Keratinocyte (primary cell): Measurements from ENCODE around the gene LYRM2. TPM values are rescaled to one million over a fixed set of nuclear protein-coding genes. Genes with fewer than 3 reads are reported as not detected.

ENCODE experiments used
- DNase-seq: peaks from one replicate; pipeline ENCODE4 v3.0.0-alpha.2; 2011; ENCODE audit warnings: low read depth, missing footprints, low spot score
- FAIRE-seq: peaks from 2 replicates; lab custom pipeline; 2011; peaks lifted over from hg19 to GRCh38; lab: Jason Lieb, UNC
- H2AFZ ChIP-seq: 2 replicates; pipeline ENCODE4 v1.6.0; 2012; ENCODE audit warnings: low read length, control low read depth, inconsistent platforms; ENCODE audit not compliant: control insufficient read depth
- H3K27ac ChIP-seq: 2 replicates; pipeline ENCODE4 v1.5.1; 2011; ENCODE audit warnings: low read length; ENCODE audit not compliant: control insufficient read depth, insufficient read depth
- H3K27me3 ChIP-seq: 3 replicates; pipeline ENCODE4 v1.6.0; 2011; ENCODE audit warnings: low read length; ENCODE audit not compliant: control insufficient read depth, insufficient read depth; ENCODE audit errors: extremely low read depth
- H3K36me3 ChIP-seq, 2 experiments: 2 replicates in 1 of 2; 3 replicates in 1 of 2; pipeline ENCODE4 v1.5.1; 2011; ENCODE audit warnings: low read length in 2 of 2, mild to moderate bottlenecking in 1 of 2; ENCODE audit not compliant: control insufficient read depth in 2 of 2, insufficient read depth in 2 of 2; ENCODE audit errors: extremely low read depth in 1 of 2
- H3K4me1 ChIP-seq: 3 replicates; pipeline ENCODE4 v1.5.1; 2011; ENCODE audit warnings: low read length; ENCODE audit not compliant: control insufficient read depth, insufficient read depth; ENCODE audit errors: extremely low read depth
- H3K4me2 ChIP-seq: 3 replicates; pipeline ENCODE4 v1.6.0; 2011; ENCODE audit warnings: low read depth, low read length; ENCODE audit not compliant: control insufficient read depth, insufficient read depth; ENCODE audit errors: extremely low read depth
- H3K4me3 ChIP-seq, 3 experiments: fragments of 200-600 bp in 1 of 3; sonication (generic) in 1 of 3; 2 replicates in 2 of 3; 3 replicates in 1 of 3; pipeline ENCODE4 v1.5.1; 2011 to 2016; ENCODE audit warnings: low read length in 3 of 3, mild to moderate bottlenecking in 3 of 3, control low read depth in 2 of 3, inconsistent platforms in 1 of 3, low read depth in 1 of 3, mixed read lengths in 1 of 3, mixed run types in 1 of 3, moderate library complexity in 1 of 3; ENCODE audit not compliant: control insufficient read depth in 2 of 3, insufficient read depth in 2 of 3; ENCODE audit errors: extremely low read depth in 1 of 3
- H3K79me2 ChIP-seq: 2 replicates; pipeline ENCODE4 v1.6.0; 2012; ENCODE audit warnings: low read length; ENCODE audit not compliant: control insufficient read depth, insufficient read depth
- H3K9ac ChIP-seq: 3 replicates; pipeline ENCODE4 v1.6.0; 2011; ENCODE audit warnings: low read length; ENCODE audit not compliant: control insufficient read depth, insufficient read depth; ENCODE audit errors: extremely low read depth
- H3K9me1 ChIP-seq: 3 replicates; pipeline ENCODE4 v1.6.0; 2011; ENCODE audit warnings: low read length; ENCODE audit not compliant: control insufficient read depth, insufficient read depth; ENCODE audit errors: extremely low read depth
- H3K9me3 ChIP-seq: 2 replicates; pipeline ENCODE4 v1.5.1; 2012; ENCODE audit warnings: low read depth, low read length; ENCODE audit not compliant: control insufficient read depth
- H4K20me1 ChIP-seq: 3 replicates; pipeline ENCODE4 v1.6.0; 2011; ENCODE audit warnings: low read length; ENCODE audit not compliant: control insufficient read depth, insufficient read depth; ENCODE audit errors: extremely low read depth
- CTCF ChIP-seq, 3 experiments: IDR thresholded peaks in 1 of 3; conservative IDR thresholded peaks in 1 of 3; optimal IDR thresholded peaks in 1 of 3; 2 replicates in 2 of 3; 3 replicates in 1 of 3; pipeline versions ENCODE3 to v1.5.1; 2011; ENCODE audit warnings: low read length in 3 of 3, mild to moderate bottlenecking in 3 of 3, moderate library complexity in 2 of 3, control low read depth in 1 of 3, inconsistent platforms in 1 of 3; ENCODE audit not compliant: insufficient read depth in 2 of 3; ENCODE audit errors: extremely low read depth in 1 of 3
- EZH2 ChIP-seq: IDR thresholded peaks from one replicate; pipeline ENCODE4 v1.6.1; 2012; ENCODE audit warnings: inconsistent platforms, mild to moderate bottlenecking, low read length, moderate library complexity
- dilution Hi-C: fragments of 300-500 bp; cut with MboI; formaldehyde crosslinking; loops from one replicate; pipeline ENCODE4 v1.7.0; 2020; ENCODE audit warnings: low sequenced_read_pairs; ENCODE audit not compliant: extremely low pct_ligation_motif_present
- polyA plus RNA-seq, 5 experiments: library from polyadenylated mRNA; depleted of rRNA in 3 of 5; stranded (reverse) in 3 of 5; stranded (forward) in 1 of 5; unstranded in 1 of 5; fragments of >200 nt; gene quantifications; 1 replicate in 1 of 5; 2 replicates in 3 of 5; 3 replicates in 1 of 5; pipeline versions ENCODE4 v1.2.1 to v1.2.3, GENCODE V29; 2011 to 2012; ENCODE audit warnings: missing spikeins in 2 of 5, low read depth in 1 of 5, low replicate concordance in 1 of 5

LYRM2 gene
- polyA plus RNA-seq, 1 donor (not counting 4 experiments of a cell fraction or from before 2014, with no cell fraction given): 43.0 TPM

- no peak for FAIRE-seq
Observed at GRCh38 chr6:89599727-89600126, 38.8 kb downstream of the LYRM2 start.

GRCh38 chr6:89597988-89598387 is 40.6 kb downstream of the LYRM2 start:
- no peak overlapping the region for H3K4me2 ChIP-seq
- H3K4me1 ChIP-seq: no peaks in the 10 kb centered on the region
- no peaks in the 10 kb centered on the region for H3K79me2 ChIP-seq
- no peaks in the 10 kb centered on the region for H3K9me3 ChIP-seq
- FAIRE-seq (peak; percentile 5), DNase-seq (no peak)
- no peak overlapping the region for H3K4me3 ChIP-seq
- H2AFZ ChIP-seq: no peak overlapping the region
- H3K9ac ChIP-seq: no peak overlapping the region
- no peaks in the 10 kb centered on the region for H4K20me1 ChIP-seq
- TF ChIP-seq CTCF (optimal IDR thresholded peaks at IDR 0.05 in 1 of 3, IDR thresholded peaks at IDR 0.05 in 1 of 3, conservative IDR thresholded peaks at IDR 0.05 in 1 of 3; ENCODE audit: extremely low read depth in 1 of 3, insufficient read depth in 2 of 3, low read length in 3 of 3): peak in 1 of 3 experiments; percentile 7
- TF ChIP-seq EZH2: no peak
- H3K27ac ChIP-seq: no peak overlapping the region
- H3K27me3 ChIP-seq: no peaks in the 10 kb centered on the region
- no peaks in the 10 kb centered on the region for H3K9me1 ChIP-seq
- dilution Hi-C loops: no loop called here
- no peaks in the 10 kb centered on the region for H3K36me3 ChIP-seq

More at GRCh38 chr6:89599727-89600126, 38.8 kb downstream of the LYRM2 start:
- Histone ChIP-seq H3K36me3 (no peaks in the 10 kb centered on the region), H3K4me1 (no peaks in the 10 kb centered on the region), H3K79me2 (no peaks in the 10 kb centered on the region), H3K9me3 (no peaks in the 10 kb centered on the region), H3K9me1 (no peaks in the 10 kb centered on the region), H3K27ac (no peak overlapping the region), H4K20me1 (no peaks in the 10 kb centered on the region), H3K4me3 (no peak overlapping the region), H3K4me2 (no peak overlapping the region), H3K27me3 (no peaks in the 10 kb centered on the region), H3K9ac (no peak overlapping the region), H2AFZ (no peak overlapping the region)
- no peak for DNase-seq
- TF ChIP-seq EZH2 (no peak), CTCF (optimal IDR thresholded peaks at IDR 0.05 in 1 of 3, IDR thresholded peaks at IDR 0.05 in 1 of 3, conservative IDR thresholded peaks at IDR 0.05 in 1 of 3; ENCODE audit: extremely low read depth in 1 of 3, insufficient read depth in 2 of 3, low read length in 3 of 3) (no peak)
- dilution Hi-C loops: no loop called here
